ENCODE results near the gene PLSCR3.

The PLSCR3 gene

DNA sequence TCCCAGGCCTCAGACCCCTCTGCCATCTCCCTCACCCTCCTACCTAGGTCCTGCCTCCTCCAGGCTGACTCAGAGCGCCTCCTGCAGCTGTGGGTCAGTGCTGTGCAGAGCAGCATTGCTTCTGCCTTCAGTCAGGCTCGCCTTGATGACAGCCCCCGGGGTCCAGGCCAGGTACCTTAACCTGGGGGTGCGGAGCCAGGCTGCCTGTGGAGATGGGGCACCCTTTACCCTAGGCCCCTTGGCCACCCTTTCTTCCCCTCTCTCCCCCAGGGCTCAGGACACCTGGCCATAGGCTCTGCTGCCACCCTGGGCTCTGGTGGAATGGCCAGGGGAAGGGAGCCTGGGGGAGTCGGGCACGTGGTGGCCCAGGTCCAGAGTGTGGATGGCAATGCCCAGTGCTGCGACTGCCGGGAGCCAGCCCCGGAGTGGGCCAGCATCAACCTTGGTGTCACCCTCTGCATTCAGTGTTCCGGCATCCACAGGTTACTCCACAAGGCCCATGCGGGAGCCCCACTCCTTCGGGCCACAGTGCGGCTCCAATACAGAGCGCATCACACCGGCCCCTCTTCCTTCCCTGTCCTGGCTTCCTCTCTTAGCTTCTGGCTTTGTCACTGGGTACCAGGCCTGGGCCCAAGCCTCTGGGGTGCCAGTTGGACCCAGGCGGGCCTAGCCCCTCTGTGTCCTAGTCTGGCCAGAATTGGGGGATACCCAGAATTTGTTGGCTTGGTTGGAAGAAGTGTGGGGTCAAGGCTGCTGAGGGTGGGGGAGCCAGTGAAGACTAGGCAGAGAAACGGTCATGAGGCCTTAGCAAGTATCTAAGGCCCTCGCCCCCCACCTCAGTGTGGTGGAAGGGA lies 47.3 kb downstream of the PLSCR3 start:
- no peak for DNase-seq

DNA sequence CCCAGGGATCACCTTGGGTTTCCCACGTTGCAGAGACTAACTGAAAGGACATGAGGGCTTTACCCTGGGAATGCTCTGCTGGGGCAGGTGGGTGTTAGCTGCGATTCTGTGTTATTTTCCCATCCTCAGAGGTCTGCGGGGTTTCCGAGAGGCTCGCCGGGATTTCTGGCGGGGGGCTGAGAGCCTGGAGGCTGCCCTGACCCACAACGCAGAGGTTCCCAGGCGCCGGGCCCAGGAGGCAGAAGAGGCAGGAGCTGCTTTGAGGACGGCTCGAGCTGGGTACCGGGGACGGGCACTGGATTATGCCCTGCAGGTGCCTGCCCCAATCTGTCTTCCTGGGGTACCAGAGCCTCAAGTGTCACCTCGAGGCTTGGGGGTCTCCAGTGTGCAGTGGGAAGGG lies 51.1 kb downstream of the PLSCR3 start:
- DNase-seq = no peak

DNA sequence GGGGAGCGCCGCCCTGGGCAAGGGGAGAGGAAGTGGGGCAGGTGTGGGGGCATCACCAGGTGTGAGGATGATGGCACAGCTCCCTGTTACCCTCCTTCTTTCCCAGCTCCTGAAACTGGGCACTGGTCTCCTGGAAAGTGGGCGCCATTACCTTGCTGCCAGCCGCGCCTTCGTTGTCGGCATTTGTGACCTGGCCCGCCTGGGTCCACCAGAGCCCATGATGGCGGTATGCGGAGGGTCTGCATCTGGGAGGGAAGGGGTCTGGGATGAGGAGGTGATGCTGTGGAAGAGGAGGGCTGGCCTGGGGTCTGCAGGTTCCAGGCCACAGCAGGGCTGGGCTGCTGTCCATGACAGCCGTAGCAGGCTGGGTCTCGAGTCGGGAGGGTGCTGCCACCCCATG lies 52.5 kb downstream of the PLSCR3 start:
- no peak for DNase-seq

DNA sequence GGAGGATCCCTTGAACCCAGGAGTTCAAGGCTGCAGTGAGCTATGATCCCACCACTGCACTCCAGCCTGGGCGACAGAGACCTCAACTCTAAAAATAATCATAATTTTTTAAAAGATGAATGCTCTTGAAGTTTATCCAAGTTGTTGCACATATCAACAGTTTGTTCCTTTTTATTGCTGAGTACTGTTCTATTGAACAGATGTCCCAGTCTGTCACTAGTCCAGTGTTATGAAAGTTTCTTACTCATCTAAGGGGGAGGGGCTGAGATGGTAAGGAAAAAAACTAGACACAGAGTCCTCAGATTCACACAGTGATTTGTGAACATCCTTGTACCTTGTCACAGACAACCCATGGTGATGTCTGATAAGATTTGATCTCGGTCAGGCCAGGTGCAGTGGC lies 54.1 kb downstream of the PLSCR3 start:
- DNase-seq = no peak

Data from SHP77 treated with DMSO at 0.1 percent for 48 hours (cell line).